DND-41 (cell line): ENCODE data around the gene CELF5.

Experiments used
- ATAC-seq: fragments of 200-7000 bp; cut with Tn5 transposase; 3 replicates; pipeline ENCODE4 v1.9.1; 2021; ENCODE audit warnings: low read depth; ENCODE audit not compliant: insufficient read depth
- DNase-seq: peaks from one replicate; pipeline ENCODE4 v3.0.0-alpha.2; 2020
- H2AFZ ChIP-seq: 2 replicates; pipeline ENCODE4 v1.6.0; 2012; ENCODE audit warnings: low read depth, low read length
- H3K27ac ChIP-seq: 2 replicates; pipeline ENCODE4 v1.5.1; 2012; ENCODE audit warnings: low read length, inconsistent platforms
- H3K27me3 ChIP-seq: fragments of 200-600 bp; sonication (generic); 2 replicates; pipeline ENCODE4 v1.6.0; 2012; ENCODE audit warnings: low read length, mild to moderate bottlenecking, inconsistent platforms; ENCODE audit not compliant: insufficient read depth, poor library complexity
- H3K36me3 ChIP-seq: 2 replicates; pipeline ENCODE4 v1.5.1; 2012; ENCODE audit warnings: low read length, inconsistent platforms; ENCODE audit not compliant: insufficient read depth
- H3K4me1 ChIP-seq: 2 replicates; pipeline ENCODE4 v1.5.1; 2012; ENCODE audit warnings: mild to moderate bottlenecking, low read length; ENCODE audit not compliant: insufficient read depth
- H3K4me2 ChIP-seq: 2 replicates; pipeline ENCODE4 v1.6.0; 2012; ENCODE audit warnings: mild to moderate bottlenecking, moderate library complexity, low read length, inconsistent platforms; ENCODE audit not compliant: insufficient read depth
- H3K4me3 ChIP-seq, 2 experiments: fragments of 200-600 bp in 1 of 2; shearing (Covaris generic) in 1 of 2; 2 replicates each; pipeline ENCODE4 v1.5.1; 2012 to 2016; ENCODE audit warnings: inconsistent platforms in 2 of 2, low read length in 2 of 2, mild to moderate bottlenecking in 2 of 2, low read depth in 1 of 2, moderate library complexity in 1 of 2
- H3K79me2 ChIP-seq: 2 replicates; pipeline ENCODE4 v1.6.0; 2012; ENCODE audit warnings: low read length, inconsistent platforms; ENCODE audit not compliant: insufficient read depth
- H3K9ac ChIP-seq: 2 replicates; pipeline ENCODE4 v1.6.0; 2012; ENCODE audit warnings: low read depth, mild to moderate bottlenecking, inconsistent platforms, low read length, moderate library complexity
- H3K9me3 ChIP-seq: 2 replicates; pipeline ENCODE4 v1.5.1; 2012; ENCODE audit warnings: low read length, moderate library complexity, mild to moderate bottlenecking, inconsistent platforms; ENCODE audit not compliant: insufficient read depth, severe bottlenecking
- H4K20me1 ChIP-seq: 2 replicates; pipeline ENCODE4 v1.6.0; 2012; ENCODE audit warnings: low read length; ENCODE audit not compliant: insufficient read depth
- CTCF ChIP-seq: IDR thresholded peaks from 2 replicates; pipeline ENCODE4 v1.5.1; 2012; ENCODE audit warnings: borderline replicate concordance, low read length, moderate library complexity, mild to moderate bottlenecking; ENCODE audit not compliant: poor library complexity, severe bottlenecking; ENCODE audit errors: extremely low read depth
- EZH2 ChIP-seq: IDR thresholded peaks from 3 replicates; pipeline ENCODE4 v1.6.1; 2012; ENCODE audit warnings: borderline replicate concordance, low read depth, mild to moderate bottlenecking, moderate library complexity, low read length, inconsistent platforms; ENCODE audit not compliant: severe bottlenecking

CELF5 gene

GRCh38 chr19:3274942-3275582 is 50.6 kb downstream of the CELF5 start:
- no peaks in the 10 kb centered on the region for H3K27me3 ChIP-seq
- ATAC-seq (peak; percentile 61), DNase-seq (peak; percentile 61)
- H3K79me2 ChIP-seq = no peaks in the 10 kb centered on the region
- H3K36me3 ChIP-seq = no peaks in the 10 kb centered on the region
- no peaks in the 10 kb centered on the region for H3K9me3 ChIP-seq
- TF ChIP-seq EZH2 = no peak
- peak; percentile 93 for TF ChIP-seq CTCF
- peak overlapping the region; percentile 55 for H3K27ac ChIP-seq
- H3K4me3 ChIP-seq = peak overlapping the region; percentile 26 to 71; a peak in 3 of 4 replicates
- peaks cover 25% of the 10 kb centered on the region for H3K4me1 ChIP-seq
- no peaks in the 10 kb centered on the region; the same call in none of the 2 replicates for H4K20me1 ChIP-seq
- peak overlapping the region; percentile 57 for H3K9ac ChIP-seq
- H3K4me2 ChIP-seq = peak overlapping the region; percentile 94
- peak overlapping the region; percentile 92 for H2AFZ ChIP-seq

GRCh38 chr19:3275583-3276340 is 51.3 kb downstream of the CELF5 start:
- Histone ChIP-seq H3K27me3 (no peaks in the 10 kb centered on the region), H2AFZ (peak overlapping the region; percentile 92), H3K4me3 (peak overlapping the region; percentile 26 to 71; a peak in 3 of 4 replicates), H3K9ac (peak overlapping the region; percentile 57), H3K4me1 (peaks cover 25% of the 10 kb centered on the region), H3K79me2 (no peaks in the 10 kb centered on the region), H3K36me3 (no peaks in the 10 kb centered on the region), H3K27ac (peak overlapping the region; percentile 55), H3K9me3 (no peaks in the 10 kb centered on the region), H4K20me1 (no peaks in the 10 kb centered on the region; the same call in none of the 2 replicates), H3K4me2 (peak overlapping the region; percentile 94)
- no peak for TF ChIP-seq EZH2
- TF ChIP-seq CTCF = no peak
- peak; percentile 94 for DNase-seq
- peak; percentile 78 for ATAC-seq

- H4K20me1 ChIP-seq = no peaks in the 10 kb centered on the region; the same call in none of the 2 replicates
- H3K27me3 ChIP-seq = no peaks in the 10 kb centered on the region
- peak overlapping the region; percentile 30; the same call in 1 of the 2 replicates for H2AFZ ChIP-seq
- H3K4me1 ChIP-seq = peaks cover 25% of the 10 kb centered on the region
- no peaks in the 10 kb centered on the region for H3K36me3 ChIP-seq
- H3K79me2 ChIP-seq = no peaks in the 10 kb centered on the region
- no peak for TF ChIP-seq EZH2
- no peak for TF ChIP-seq CTCF
- H3K9me3 ChIP-seq = no peaks in the 10 kb centered on the region
- H3K9ac ChIP-seq = no peak overlapping the region
- DNase-seq (no peak), ATAC-seq (peak; percentile 78)
- H3K4me3 ChIP-seq = peak overlapping the region in 1 of 2 experiments; percentile 51; a peak in 2 of 4 replicates
- peak overlapping the region; percentile 64 for H3K4me2 ChIP-seq
- H3K27ac ChIP-seq = no peak overlapping the region
Observed at GRCh38 chr19:3276341-3276799, 51.9 kb downstream of the CELF5 start.
